IMR-90 (cell line): Measurements from ENCODE around the gene RTBDN.

Experiments used
- CEBPB ChIP-seq: IDR thresholded peaks from 2 replicates; pipeline ENCODE4 v1.6.1; 2012; ENCODE audit warnings: low read depth, low read length, improper control_type of control experiment
- CTCF ChIP-seq: conservative IDR thresholded peaks from 2 replicates; pipeline ENCODE4 v1.5.1; 2012; ENCODE audit warnings: mild to moderate bottlenecking, low read depth, low read length, improper control_type of control experiment
- ELK1 ChIP-seq: fragments of 150-350 bp; IDR thresholded peaks from 2 replicates; pipeline ENCODE4 v1.6.1; 2016; ENCODE audit warnings: low read depth, mild to moderate bottlenecking, low read length, moderate library complexity, borderline replicate concordance
- MAZ ChIP-seq: IDR thresholded peaks from 2 replicates; pipeline ENCODE4 v1.6.1; 2012; ENCODE audit warnings: low read depth, mild to moderate bottlenecking, low read length, improper control_type of control experiment, moderate library complexity, borderline replicate concordance
- POLR2A ChIP-seq: IDR thresholded peaks from 2 replicates; pipeline ENCODE4 v1.6.1; 2012; ENCODE audit warnings: mild to moderate bottlenecking, low read depth, low read length
- RAD21 ChIP-seq: IDR thresholded peaks from 2 replicates; pipeline ENCODE4 v1.6.1; 2012; ENCODE audit warnings: low read length, improper control_type of control experiment
- RCOR1 ChIP-seq: IDR thresholded peaks from 2 replicates; pipeline ENCODE4 v1.6.1; 2012; ENCODE audit warnings: mild to moderate bottlenecking, low read length, improper control_type of control experiment; ENCODE audit not compliant: insufficient replicate concordance
- SMC3 ChIP-seq: fragments of 150-350 bp; IDR thresholded peaks from 2 replicates; pipeline ENCODE4 v1.6.1; 2016; ENCODE audit warnings: low read depth, mild to moderate bottlenecking, antibody characterized with exemption, low read length, moderate library complexity
- USF2 ChIP-seq: fragments of 150-350 bp; IDR thresholded peaks from 2 replicates; pipeline ENCODE4 v1.6.1; 2017; ENCODE audit warnings: mild to moderate bottlenecking, antibody characterized with exemption, low read length, low read depth

GRCh38 chr19:12872941-12873890, 38.8 kb upstream of the RTBDN start:
- no peak for TF ChIP-seq CTCF
- no peak for TF ChIP-seq RAD21
- no peak for TF ChIP-seq RCOR1
- no peak for TF ChIP-seq USF2
- no peak for TF ChIP-seq POLR2A
- no peak for TF ChIP-seq CEBPB
- TF ChIP-seq SMC3 = no peak
- no peak for TF ChIP-seq ELK1
- TF ChIP-seq MAZ = no peak
